Caco-2 (cell line): ENCODE measurements around the gene CCDC102A. TPM values are rescaled to one million over a fixed set of nuclear protein-coding genes. Genes with fewer than 3 reads are reported as not detected.
A peak's percentile ranks its signal among the peaks of the same experiment; 100 is the strongest.

Experiments
- BruUV-seq: library from RNA; stranded (reverse); fragments of 400-500 nt; replicated peaks from 2 replicates; lab custom pipeline; 2021; lab: Mats Ljungman, UMichigan
- CTCF ChIA-PET: fragments of 300-600 bp; sonication (Branson Sonifier 250); formaldehyde crosslinking; loops from one replicate; lab custom pipeline; 2022; ENCODE audit warnings: antibody characterized with exemption; lab: Charles Lee
- POLR2A ChIA-PET: fragments of 300-600 bp; sonication (Branson Sonifier 250); formaldehyde crosslinking; loops from one replicate; lab custom pipeline; 2022; ENCODE audit warnings: antibody characterized with exemption; lab: Charles Lee
- DNase-seq, 2 experiments: peaks; one replicate each; pipeline versions ENCODE4 v3.0.0 to v3.0.0-alpha.2; 2020 to 2022
- H3K27me3 ChIP-seq: replicated peaks from 2 replicates; pipeline ENCODE4 v1.6.0; 2011; ENCODE audit warnings: low read length; ENCODE audit not compliant: control insufficient read depth, insufficient read depth
- H3K36me3 ChIP-seq: 2 replicates; pipeline ENCODE4 v1.5.1; 2011; ENCODE audit warnings: low read length; ENCODE audit not compliant: control insufficient read depth, insufficient read depth
- H3K4me1 ChIP-seq: fragments of 250-450 bp; sonication (Bioruptor Pico); 2 replicates; pipeline ENCODE4 v1.5.1; 2020; ENCODE audit warnings: mild to moderate bottlenecking
- H3K4me3 ChIP-seq: 2 replicates; pipeline ENCODE4 v1.5.1; 2011; ENCODE audit warnings: low read depth, mild to moderate bottlenecking, control low read depth, low read length
- H3K9me3 ChIP-seq: fragments of 250-450 bp; sonication (Bioruptor Pico); 2 replicates; pipeline ENCODE4 v1.5.1; 2020; ENCODE audit warnings: mild to moderate bottlenecking, moderate library complexity
- H3K27ac Mint-ChIP-seq: one replicate; pipeline ENCODE4 v1.8.0; 2022; ENCODE audit warnings: mixed read lengths; ENCODE audit not compliant: unreplicated experiment
- H3K27me3 Mint-ChIP-seq: one replicate; pipeline ENCODE4 v1.8.0; 2022; ENCODE audit warnings: mixed read lengths; ENCODE audit not compliant: insufficient read depth, unreplicated experiment
- H3K36me3 Mint-ChIP-seq: one replicate; pipeline ENCODE4 v1.8.0; 2022; ENCODE audit warnings: mild to moderate bottlenecking, mixed read lengths; ENCODE audit not compliant: insufficient read depth, unreplicated experiment
- H3K4me1 Mint-ChIP-seq: one replicate; pipeline ENCODE4 v1.8.0; 2022; ENCODE audit warnings: low read depth, mixed read lengths; ENCODE audit not compliant: unreplicated experiment
- H3K4me3 Mint-ChIP-seq: one replicate; pipeline ENCODE4 v1.8.0; 2022; ENCODE audit warnings: mild to moderate bottlenecking, moderate library complexity, mixed read lengths; ENCODE audit not compliant: unreplicated experiment
- H3K9me3 Mint-ChIP-seq: one replicate; pipeline ENCODE4 v1.8.0; 2022; ENCODE audit warnings: mixed read lengths; ENCODE audit not compliant: unreplicated experiment
- CTCF ChIP-seq, 2 experiments: fragments of 200-600 bp in 1 of 2; IDR thresholded peaks; 1 replicate in 1 of 2; 2 replicates in 1 of 2; pipeline versions ENCODE4 v1.5.1 to v1.8.0; 2011 to 2022; ENCODE audit warnings: antibody characterized with exemption in 1 of 2, control low read depth in 1 of 2, inconsistent platforms in 1 of 2, low read depth in 1 of 2, low read length in 1 of 2, mild to moderate bottlenecking in 1 of 2, moderate library complexity in 1 of 2; ENCODE audit not compliant: insufficient read depth in 1 of 2, severe bottlenecking in 1 of 2, unreplicated experiment in 1 of 2
- intact Hi-C: fragments of 100-400 bp; cut with micrococcal nuclease; formaldehyde crosslinking; loops from one replicate; pipeline ENCODE4 v1.10.0; 2022; ENCODE audit not compliant: unreplicated experiment
- total RNA-seq: library from RNA; stranded (reverse); gene quantifications from 2 replicates; pipeline ENCODE4 v1.2.3, GENCODE V29; 2022

CCDC102A gene
- total RNA-seq, 1 experiment from 2014 or later = 11.8 TPM

- intact Hi-C loops = loop anchor here (1.0 to 2.0 kb wide), 2 partner anchors 17 to 39 kb away; partner anchors contain the start of gene POLR2C
- CTCF ChIA-PET = interaction anchor here (0.6 to 2.1 kb wide), 10 partner anchors 18 to 196 kb away, joined by 3 to 23 read pairs (median 6); partner anchors contain the start of genes CIAPIN1, COQ9 and POLR2C
Measured at GRCh38 chr16:57479976-57480753, 56.2 kb downstream of the CCDC102A start.

GRCh38 chr16:57479205-57479975 is 57.0 kb downstream of the CCDC102A start:
- POLR2A ChIA-PET = interaction anchor here (0.6 to 1.9 kb wide), 8 partner anchors 17 to 331 kb away, joined by 3 to 15 read pairs (median 4); partner anchors contain the start of genes CIAPIN1, COQ9 and POLR2C
- BruUV-seq = no TSS peak
- H3K27me3 Mint-ChIP-seq = no peaks in the 10 kb centered on the region
- H3K36me3 Mint-ChIP-seq = peaks cover 41% of the 10 kb centered on the region
- H3K4me1 ChIP-seq = peaks cover 45% of the 10 kb centered on the region
- H3K9me3 ChIP-seq = no peaks in the 10 kb centered on the region
- H3K4me1 Mint-ChIP-seq = peaks cover 39% of the 10 kb centered on the region
- peak; percentile 88 to 89 for DNase-seq
- intact Hi-C loops = no loop called here
- H3K4me3 ChIP-seq = peak overlapping the region; percentile 50
- CTCF ChIA-PET = interaction anchor here (0.6 to 2.1 kb wide), 10 partner anchors 17 to 197 kb away, joined by 3 to 23 read pairs (median 6); partner anchors contain the start of genes CIAPIN1, COQ9 and POLR2C
- H3K4me3 Mint-ChIP-seq = peak overlapping the region; percentile 89
- H3K27me3 ChIP-seq = no peaks in the 10 kb centered on the region
- H3K9me3 Mint-ChIP-seq = no peaks in the 10 kb centered on the region
- H3K27ac Mint-ChIP-seq = peak overlapping the region; percentile 100
- TF ChIP-seq CTCF (IDR thresholded peaks at IDR 0.05; ENCODE audit: insufficient read depth in 1 of 2, low read depth in 1 of 2, low read length in 1 of 2, severe bottlenecking in 1 of 2, unreplicated experiment in 1 of 2) = no peak
- peaks cover 10% of the 10 kb centered on the region; the same call in 1 of the 2 replicates for H3K36me3 ChIP-seq

More at GRCh38 chr16:57479976-57480753, 56.2 kb downstream of the CCDC102A start:
- POLR2A ChIA-PET = interaction anchor here (0.5 to 1.9 kb wide), 11 partner anchors 18 to 404 kb away, joined by 3 to 15 read pairs (median 4); partner anchors contain the start of genes CCDC102A, CIAPIN1, COQ9 and POLR2C
- H3K27ac Mint-ChIP-seq = peak overlapping the region; percentile 100
- peaks cover 37% of the 10 kb centered on the region for H3K36me3 Mint-ChIP-seq
- H3K27me3 ChIP-seq = no peaks in the 10 kb centered on the region
- DNase-seq = peak; percentile 95 to 98
- H3K4me1 Mint-ChIP-seq = peaks cover 47% of the 10 kb centered on the region
- no peaks in the 10 kb centered on the region for H3K9me3 ChIP-seq
- peak overlapping the region; percentile 50 for H3K4me3 ChIP-seq
- peaks cover 52% of the 10 kb centered on the region for H3K4me1 ChIP-seq
- TF ChIP-seq CTCF (IDR thresholded peaks at IDR 0.05; ENCODE audit: insufficient read depth in 1 of 2, low read depth in 1 of 2, low read length in 1 of 2, severe bottlenecking in 1 of 2, unreplicated experiment in 1 of 2) = no peak
- no peaks in the 10 kb centered on the region for H3K27me3 Mint-ChIP-seq
- peaks cover 6% of the 10 kb centered on the region; the same call in 1 of the 2 replicates for H3K36me3 ChIP-seq
- peak overlapping the region; percentile 89 for H3K4me3 Mint-ChIP-seq
- H3K9me3 Mint-ChIP-seq = no peaks in the 10 kb centered on the region
- no TSS peak for BruUV-seq
